H1 (cell line): Measurements from ENCODE around the gene DOCK1. TPM values are rescaled to one million over a fixed set of nuclear protein-coding genes. Genes with fewer than 3 reads are reported as not detected.

Source experiments
- CTCF ChIA-PET: fragments of 300-600 bp; sonication (Branson Sonifier 250); formaldehyde crosslinking; loops from one replicate; lab custom pipeline; 2021; ENCODE audit not compliant: partially characterized antibody; lab: Charles Lee
- POLR2A ChIA-PET: fragments of 300-600 bp; sonication (Branson Sonifier 250); formaldehyde crosslinking; loops from one replicate; lab custom pipeline; 2021; ENCODE audit warnings: inconsistent platforms; ENCODE audit not compliant: partially characterized antibody; lab: Charles Lee
- DNase-seq, 2 experiments: peaks; one replicate each; pipeline versions ENCODE4 v3.0.0 to v3.0.0-alpha.2; 2010 to 2022; ENCODE audit warnings: low spot score in 2 of 2, low read depth in 1 of 2, mixed read lengths in 1 of 2
- FAIRE-seq: peaks from 2 replicates; lab custom pipeline; 2011; peaks lifted over from hg19 to GRCh38; lab: Jason Lieb, UNC
- H2AFZ ChIP-seq: 2 replicates; pipeline ENCODE4 v1.8.1; 2012; ENCODE audit warnings: low read length, inconsistent platforms
- H2AK5ac ChIP-seq: 2 replicates; pipeline ENCODE4 v1.6.1; 2013; ENCODE audit warnings: low read depth, low read length
- H2BK120ac ChIP-seq: replicated peaks from 2 replicates; pipeline ENCODE3; 2013; ENCODE audit warnings: low read depth, low read length, inconsistent platforms
- H2BK12ac ChIP-seq: 2 replicates; pipeline ENCODE4 v1.6.1; 2013; ENCODE audit warnings: low read depth, low read length
- H2BK15ac ChIP-seq: 2 replicates; pipeline ENCODE4 v1.6.1; 2013; ENCODE audit warnings: low read length
- H2BK20ac ChIP-seq: 2 replicates; pipeline ENCODE4 v1.6.1; 2013; ENCODE audit warnings: low read length
- H2BK5ac ChIP-seq: 2 replicates; pipeline ENCODE4 v1.6.1; 2013; ENCODE audit warnings: low read depth, low read length
- H3K14ac ChIP-seq: 2 replicates; pipeline ENCODE4 v1.6.1; 2013; ENCODE audit warnings: inconsistent platforms; ENCODE audit not compliant: insufficient read length
- H3K18ac ChIP-seq: 2 replicates; pipeline ENCODE4 v1.6.1; 2013; ENCODE audit warnings: low read length; ENCODE audit errors: extremely low read depth
- H3K23ac ChIP-seq: 2 replicates; pipeline ENCODE4 v1.6.1; 2013; ENCODE audit warnings: inconsistent platforms; ENCODE audit not compliant: insufficient read length
- H3K23me2 ChIP-seq: 2 replicates; pipeline ENCODE4 v1.6.1; 2013; ENCODE audit warnings: low read depth, low read length
- H3K27ac ChIP-seq: 2 replicates; pipeline ENCODE4 v1.6.1; 2011; ENCODE audit warnings: low read depth, low read length, inconsistent platforms
- H3K27me3 ChIP-seq, 4 experiments: replicated peaks in 1 of 4; 1 replicate in 1 of 4; 2 replicates in 3 of 4; pipeline versions ENCODE4 v1.6.1 to v1.8.1; 2011 to 2013; ENCODE audit warnings: low read length in 3 of 4, mild to moderate bottlenecking in 3 of 4, inconsistent platforms in 2 of 4, mixed read lengths in 2 of 4, moderate library complexity in 1 of 4; ENCODE audit not compliant: control insufficient read depth in 3 of 4, insufficient read depth in 3 of 4; ENCODE audit errors: extremely low read depth in 1 of 4
- H3K36me3 ChIP-seq, 4 experiments: 2 replicates each; pipeline versions ENCODE4 v1.6.1 to v1.8.1; 2011 to 2013; ENCODE audit warnings: mild to moderate bottlenecking in 4 of 4, low read length in 3 of 4, moderate library complexity in 2 of 4, control low read depth in 1 of 4, inconsistent platforms in 1 of 4; ENCODE audit not compliant: insufficient read depth in 4 of 4, control insufficient read depth in 2 of 4
- H3K4ac ChIP-seq: replicated peaks from 2 replicates; pipeline ENCODE3; 2013; ENCODE audit warnings: low read length, low read depth, mixed read lengths, inconsistent platforms; ENCODE audit not compliant: insufficient read length
- H3K4me1 ChIP-seq, 4 experiments: replicated peaks in 1 of 4; 1 replicate in 1 of 4; 2 replicates in 3 of 4; pipeline versions ENCODE4 v1.6.1 to v1.8.1; 2011 to 2013; ENCODE audit warnings: low read length in 3 of 4, inconsistent platforms in 2 of 4, mixed read lengths in 1 of 4; ENCODE audit not compliant: insufficient read depth in 4 of 4, control insufficient read depth in 3 of 4
- H3K4me2 ChIP-seq, 2 experiments: 2 replicates each; pipeline versions ENCODE4 v1.6.1 to v1.8.1; 2011 to 2013; ENCODE audit warnings: low read depth in 2 of 2, low read length in 2 of 2, control low read depth in 1 of 2, inconsistent platforms in 1 of 2, mild to moderate bottlenecking in 1 of 2; ENCODE audit not compliant: insufficient read depth in 1 of 2
- H3K4me3 ChIP-seq, 4 experiments: fragments of 200-600, 300-600 bp in 1 of 4; sonication (generic), shearing (Covaris generic), sonication (Bioruptor Twin) in 1 of 4; 2 replicates each; pipeline versions ENCODE4 v1.5.1 to v1.8.1; 2011 to 2016; ENCODE audit warnings: low read length in 4 of 4, low read depth in 3 of 4, control low read depth in 2 of 4, inconsistent platforms in 2 of 4, mild to moderate bottlenecking in 2 of 4, mixed read lengths in 1 of 4, moderate library complexity in 1 of 4; ENCODE audit not compliant: insufficient read depth in 2 of 4; ENCODE audit errors: extremely low read depth in 1 of 4
- H3K56ac ChIP-seq: replicated peaks from 2 replicates; pipeline ENCODE3; 2013; ENCODE audit warnings: low read depth, mild to moderate bottlenecking, mixed read lengths, low read length, inconsistent platforms; ENCODE audit not compliant: insufficient read length
- H3K79me1 ChIP-seq: 2 replicates; pipeline ENCODE4 v1.6.1; 2013; ENCODE audit warnings: low read depth, low read length, control low read depth
- H3K79me2 ChIP-seq, 2 experiments: 2 replicates each; pipeline versions ENCODE4 v1.6.1 to v1.8.1; 2012 to 2013; ENCODE audit warnings: low read length in 2 of 2, mild to moderate bottlenecking in 2 of 2, inconsistent platforms in 1 of 2; ENCODE audit not compliant: insufficient read depth in 2 of 2, control insufficient read depth in 1 of 2
- H3K9ac ChIP-seq, 4 experiments: replicated peaks in 1 of 4; 1 replicate in 1 of 4; 2 replicates in 3 of 4; pipeline versions ENCODE4 v1.6.1 to v1.8.1; 2011 to 2013; ENCODE audit warnings: low read depth in 3 of 4, low read length in 3 of 4, control low read depth in 2 of 4, mild to moderate bottlenecking in 2 of 4, moderate library complexity in 2 of 4, inconsistent platforms in 1 of 4; ENCODE audit errors: extremely low read depth in 1 of 4
- H3K9me3 ChIP-seq, 2 experiments: 2 replicates each; pipeline versions ENCODE4 v1.6.1 to v1.8.1; 2012 to 2013; ENCODE audit warnings: mild to moderate bottlenecking in 2 of 2, moderate library complexity in 2 of 2, control low read depth in 1 of 2, inconsistent platforms in 1 of 2, low read depth in 1 of 2, low read length in 1 of 2, mixed read lengths in 1 of 2; ENCODE audit not compliant: insufficient read depth in 2 of 2
- H4K20me1 ChIP-seq, 2 experiments: replicated peaks in 1 of 2; 2 replicates each; pipeline versions ENCODE3 to v1.8.1; 2011 to 2013; ENCODE audit warnings: inconsistent platforms in 2 of 2, low read length in 2 of 2, mild to moderate bottlenecking in 1 of 2; ENCODE audit not compliant: insufficient read depth in 2 of 2, control insufficient read depth in 1 of 2
- H4K5ac ChIP-seq: 2 replicates; pipeline ENCODE4 v1.6.1; 2013; ENCODE audit warnings: low read length, low read depth, mixed read lengths, inconsistent platforms; ENCODE audit not compliant: insufficient read length
- H4K8ac ChIP-seq: 2 replicates; pipeline ENCODE4 v1.8.0; 2013; ENCODE audit warnings: mild to moderate bottlenecking, moderate library complexity, low read length, inconsistent platforms; ENCODE audit not compliant: insufficient read depth; ENCODE audit errors: extremely low read depth
- H4K91ac ChIP-seq: replicated peaks from 2 replicates; pipeline ENCODE3; 2013; ENCODE audit warnings: low read length, mixed read lengths, inconsistent platforms; ENCODE audit not compliant: insufficient read length
- ASH2L ChIP-seq: fragments of 200-600, 300-600 bp; sonication (generic); IDR thresholded peaks from one replicate; pipeline ENCODE4 v1.7.1; 2017; ENCODE audit warnings: low read length
- BACH1 ChIP-seq: IDR thresholded peaks from 2 replicates; pipeline ENCODE4 v1.6.1; 2012; ENCODE audit warnings: low read length, improper control_type of control experiment
- CBX5 ChIP-seq: fragments of 300-800, 300-1000 bp; sonication (generic); IDR thresholded peaks from 2 replicates; pipeline ENCODE4 v1.7.1; 2016; ENCODE audit warnings: antibody characterized with exemption, low read length, low read depth
- CBX8 ChIP-seq: fragments of 300-800, 300-1000 bp; sonication (generic); IDR thresholded peaks from 2 replicates; pipeline ENCODE4 v1.7.1; 2016; ENCODE audit warnings: low read depth, low read length, borderline replicate concordance
- CHD2 ChIP-seq: IDR thresholded peaks from 2 replicates; pipeline ENCODE4 v1.6.1; 2012; ENCODE audit warnings: low read length, improper control_type of control experiment
- FOSL1 ChIP-seq: IDR thresholded peaks from 2 replicates; pipeline ENCODE4 v1.6.1; 2011; ENCODE audit warnings: mild to moderate bottlenecking, low read depth, low read length, moderate library complexity; ENCODE audit not compliant: insufficient read depth
- JUN ChIP-seq: IDR thresholded peaks from 2 replicates; pipeline ENCODE4 v1.6.1; 2011; ENCODE audit warnings: low read depth, mild to moderate bottlenecking, improper control_type of control experiment, low read length
- JUND ChIP-seq: IDR thresholded peaks from 2 replicates; pipeline ENCODE4 v1.6.1; 2011; ENCODE audit warnings: mild to moderate bottlenecking, improper control_type of control experiment, low read length
- KDM1A ChIP-seq: fragments of 200-600, 300-600 bp; sonication (generic); IDR thresholded peaks from 2 replicates; pipeline ENCODE4 v1.7.1; 2016; ENCODE audit warnings: mild to moderate bottlenecking, low read length, borderline replicate concordance
- KDM5A ChIP-seq: fragments of 200-600 bp; IDR thresholded peaks from 2 replicates; pipeline ENCODE4 v1.7.1; 2012; ENCODE audit warnings: mild to moderate bottlenecking, low read length, inconsistent platforms, mixed read lengths
- RNF2 ChIP-seq: fragments of 200-900, 300-1000 bp; sonication (generic); IDR thresholded peaks from 2 replicates; pipeline ENCODE4 v1.7.1; 2016; ENCODE audit warnings: borderline replicate concordance, low read depth, mild to moderate bottlenecking, antibody characterized with exemption, low read length; ENCODE audit not compliant: poor library complexity, severe bottlenecking; ENCODE audit errors: missing control alignments
- SAP30 ChIP-seq: fragments of 300-600 bp; sonication (generic); IDR thresholded peaks from 2 replicates; pipeline ENCODE4 v1.7.1; 2012; ENCODE audit warnings: low read length, moderate library complexity, mild to moderate bottlenecking, inconsistent platforms; ENCODE audit not compliant: insufficient read depth, insufficient replicate concordance
- WGBS, 2 experiments: shearing (Covaris generic) in 1 of 2; methylation state at CpG; one replicate each; pipeline versions ENCODE4 v1.1.6 to v1.1.7; 2013 to 2015; ENCODE audit warnings: low lambda C conversion rate in 2 of 2, mixed read lengths in 2 of 2, inconsistent platforms in 1 of 2, low coverage in 1 of 2, missing lambda C conversion rate in 1 of 2; ENCODE audit not compliant: insufficient replicate concordance in 2 of 2, insufficient coverage in 1 of 2, insufficient read length in 1 of 2; ENCODE audit errors: extremely low coverage in 1 of 2, missing lambda C conversion rate in 1 of 2; 5-methylcytosine and 5-hydroxymethylcytosine counted together
- polyA plus RNA-seq, 7 experiments: library from polyadenylated mRNA; depleted of rRNA in 3 of 7; stranded (reverse) in 5 of 7; unstranded in 2 of 7; fragments of >200 nt in 5 of 7; fragments of 200-250 nt in 2 of 7; gene quantifications; 1 replicate in 5 of 7; 2 replicates in 1 of 7; 4 replicates in 1 of 7; pipeline versions ENCODE4 v1.2.1 to v1.2.3, GENCODE V29; 2011 to 2013; ENCODE audit warnings: missing spikeins in 2 of 7, mixed read lengths in 2 of 7
- total RNA-seq: library from RNA; stranded (reverse); fragmentation: NEBNext Ultra II Directional; extraction: Animal tissue kit (Norgen Biotek cat#: 25700); gene quantifications from 2 replicates; pipeline ENCODE4 v1.2.1, GENCODE V29; 2021
- TF ChIP-seq, protein P1 (sequence below): IDR thresholded peaks from 2 replicates; pipeline ENCODE4 v1.6.1; 2011; ENCODE audit warnings: low read depth, mild to moderate bottlenecking, low read length; ENCODE audit not compliant: insufficient read depth

Gene DOCK1
- total and polyA plus RNA-seq, 2 of the 8 experiments (the other 6 are each of a cell fraction or from before 2014, with no cell fraction given), result 11.6 to 53.0 TPM

DNA sequence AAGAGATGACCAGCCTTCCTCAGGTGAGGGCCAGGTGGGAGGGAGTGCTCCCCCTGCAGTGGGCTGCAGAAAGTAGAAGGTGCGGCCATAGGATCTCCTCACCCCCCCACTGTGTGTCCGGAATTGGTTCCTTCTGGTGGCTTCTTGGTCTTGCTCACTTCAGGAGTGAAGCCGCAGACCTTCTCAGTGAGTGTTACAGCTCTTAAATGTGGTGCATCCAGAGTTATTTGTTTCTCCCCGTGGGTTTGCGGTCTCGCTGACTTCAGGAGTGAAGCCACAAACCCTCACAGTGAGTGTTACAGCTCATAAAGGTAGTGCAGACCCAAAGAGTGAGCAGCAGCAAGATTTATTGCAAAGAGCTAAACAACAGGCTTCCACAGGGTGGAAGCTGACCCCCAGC lies 553.6 kb downstream of the DOCK1 start:
- Histone ChIP-seq H3K79me1 (no peaks in the 10 kb centered on the region), H3K56ac (no peak overlapping the region), H2BK120ac (no peak overlapping the region), H3K18ac (no peak overlapping the region), H2BK15ac (no peak overlapping the region), H3K9me3 (peaks cover 0 to 2% of the 10 kb centered on the region in 2 experiments; a peak in 2 of 4 replicates), H3K23me2 (no peaks in the 10 kb centered on the region), H2AFZ (no peak overlapping the region), H3K27ac (no peak overlapping the region), H3K79me2 (no peaks in the 10 kb centered on the region), H4K5ac (no peak overlapping the region), H2BK20ac (no peak overlapping the region), H3K4me2 (no peak overlapping the region), H3K27me3 (no peaks in the 10 kb centered on the region), H3K4ac (no peak overlapping the region), H2BK12ac (no peak overlapping the region), H4K8ac (no peak overlapping the region), H4K91ac (no peak overlapping the region), H4K20me1 (no peaks in the 10 kb centered on the region), H3K14ac (no peak overlapping the region), H3K23ac (no peak overlapping the region), H2BK5ac (no peak overlapping the region), H3K36me3 (no peaks in the 10 kb centered on the region), H3K4me3 (no peak overlapping the region), H3K4me1 (no peaks in the 10 kb centered on the region), H2AK5ac (no peak overlapping the region), H3K9ac (no peak overlapping the region; a peak in 1 of 7 replicates)
- whole genome bisulfite sequencing, 2 experiments, result 72% methylated on average over 6 of the region's 6 CpGs; no CpG with 5 or more reads in 1 of the 2 experiments
- no peak for FAIRE-seq
- ChIA-PET CTCF (interaction anchor here (0.6 to 1.6 kb wide), 5 partner anchors 9 to 215 kb away, joined by 3 to 4 read pairs (median 3); no protein-coding TSS in a partner anchor), POLR2A (interaction anchor here (1.2 kb wide), 1 partner anchor 9 kb away, joined by 3 read pairs; no protein-coding TSS in a partner anchor)
- no peak for TF ChIP-seq CHD2
- TF ChIP-seq JUN, result no peak
- TF ChIP-seq, protein P1, sequence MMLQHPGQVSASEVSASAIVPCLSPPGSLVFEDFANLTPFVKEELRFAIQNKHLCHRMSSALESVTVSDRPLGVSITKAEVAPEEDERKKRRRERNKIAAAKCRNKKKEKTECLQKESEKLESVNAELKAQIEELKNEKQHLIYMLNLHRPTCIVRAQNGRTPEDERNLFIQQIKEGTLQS, result no peak
- no peak for TF ChIP-seq RNF2
- no peak for TF ChIP-seq ASH2L
- TF ChIP-seq KDM1A, result no peak
- no peak for TF ChIP-seq SAP30
- no peak for TF ChIP-seq CBX5
- TF ChIP-seq CBX8, result no peak
- TF ChIP-seq FOSL1, result no peak
- TF ChIP-seq BACH1, result no peak
- TF ChIP-seq KDM5A, result no peak
- no peak for TF ChIP-seq JUND
- DNase-seq, result no peak
